Ishikawa (cell line): ENCODE measurements around the gene TMEM238.

Experiments used
- CREB1 ChIP-seq: IDR thresholded peaks from 2 replicates; pipeline ENCODE4 v1.6.1; 2012; ENCODE audit warnings: low read depth
- EP300 ChIP-seq: IDR thresholded peaks from 2 replicates; pipeline ENCODE4 v1.6.1; 2012; ENCODE audit warnings: borderline replicate concordance
- FOXM1 ChIP-seq: IDR thresholded peaks from 2 replicates; pipeline ENCODE4 v1.6.1; 2012; ENCODE audit warnings: low read depth, borderline replicate concordance
- MAX ChIP-seq: IDR thresholded peaks from 2 replicates; pipeline ENCODE4 v1.6.1; 2012
- NFIC ChIP-seq: IDR thresholded peaks from 2 replicates; pipeline ENCODE4 v1.6.1; 2012
- RAD21 ChIP-seq: IDR thresholded peaks from 2 replicates; pipeline ENCODE4 v1.6.1; 2012; ENCODE audit warnings: low read depth
- REST ChIP-seq: IDR thresholded peaks from 2 replicates; pipeline ENCODE4 v1.6.1; 2012; ENCODE audit warnings: low read depth, mild to moderate bottlenecking
- TAF1 ChIP-seq: IDR thresholded peaks from 2 replicates; pipeline ENCODE4 v1.6.1; 2012; ENCODE audit warnings: low read depth, mild to moderate bottlenecking
- TCF12 ChIP-seq: IDR thresholded peaks from 2 replicates; pipeline ENCODE4 v1.6.1; 2012; ENCODE audit warnings: low read depth

- TF ChIP-seq RAD21: no peak
- TF ChIP-seq MAX: no peak
- TF ChIP-seq EP300: no peak
- TF ChIP-seq FOXM1: no peak
- no peak for TF ChIP-seq REST
- no peak for TF ChIP-seq NFIC
- no peak for TF ChIP-seq TAF1
- TF ChIP-seq CREB1: no peak
- no peak for TF ChIP-seq TCF12
Measured at GRCh38 chr19:55369653-55370304, 14.3 kb downstream of the TMEM238 start.
